ENCODE results near the gene METTL15.

METTL15 gene

DNA sequence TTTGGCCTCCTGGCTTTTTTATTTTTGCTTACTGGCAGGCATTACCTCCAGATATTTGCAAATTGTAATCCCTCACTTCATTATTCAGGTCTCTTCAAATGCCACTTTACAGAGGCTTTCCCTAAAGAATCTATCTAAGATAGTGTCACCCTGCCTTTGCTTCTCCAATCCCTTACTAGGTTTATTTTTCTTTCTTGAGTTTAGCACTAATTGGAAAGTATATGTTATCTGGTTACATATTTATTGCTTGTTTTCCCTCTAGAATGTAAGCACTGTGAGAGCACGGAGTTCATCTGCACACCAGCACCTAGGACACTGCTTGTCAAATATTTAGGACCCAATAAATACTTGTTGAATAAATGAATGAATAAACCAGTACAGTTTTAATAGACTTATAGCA is 3.8 kb upstream of the METTL15 start:
- Histone ChIP-seq H3K9me3 (ENCODE audit: insufficient read depth, low read length) (no peaks in the 10 kb centered on the region), H2AFZ (ENCODE audit: low read depth, low read length, severe bottlenecking) (no peak overlapping the region), H3K9ac (ENCODE audit: low read length) (no peak overlapping the region), H3K9me2 (replicated peaks; ENCODE audit: insufficient read depth, low read length) (no peaks in the 10 kb centered on the region), H3F3A (ENCODE audit: insufficient read depth) (peaks cover 8% of the 10 kb centered on the region), H4K20me1 (ENCODE audit: low read depth, low read length) (peaks cover 7% of the 10 kb centered on the region; the same call in 1 of the 2 replicates), H3K27ac (ENCODE audit: low read depth, low read length) (no peak overlapping the region), H3K79me2 (ENCODE audit: insufficient read depth, low read length) (peaks cover 94% of the 10 kb centered on the region), H3K36me3 (ENCODE audit: low read length) (peaks cover 8% of the 10 kb centered on the region; the same call in 1 of the 2 replicates), H3K4me2 (ENCODE audit: low read depth, low read length, poor library complexity, severe bottlenecking) (peak overlapping the region; percentile 96), H3K4me3 (ENCODE audit: insufficient read depth, low read length, poor library complexity, severe bottlenecking) (no peak overlapping the region), H3K27me3 (ENCODE audit: low read length) (no peaks in the 10 kb centered on the region)
- no peak for TF ChIP-seq EZH2phosphoT487 (conservative IDR thresholded peaks at IDR 0.05; ENCODE audit: low read length)
- TF ChIP-seq, protein P1, sequence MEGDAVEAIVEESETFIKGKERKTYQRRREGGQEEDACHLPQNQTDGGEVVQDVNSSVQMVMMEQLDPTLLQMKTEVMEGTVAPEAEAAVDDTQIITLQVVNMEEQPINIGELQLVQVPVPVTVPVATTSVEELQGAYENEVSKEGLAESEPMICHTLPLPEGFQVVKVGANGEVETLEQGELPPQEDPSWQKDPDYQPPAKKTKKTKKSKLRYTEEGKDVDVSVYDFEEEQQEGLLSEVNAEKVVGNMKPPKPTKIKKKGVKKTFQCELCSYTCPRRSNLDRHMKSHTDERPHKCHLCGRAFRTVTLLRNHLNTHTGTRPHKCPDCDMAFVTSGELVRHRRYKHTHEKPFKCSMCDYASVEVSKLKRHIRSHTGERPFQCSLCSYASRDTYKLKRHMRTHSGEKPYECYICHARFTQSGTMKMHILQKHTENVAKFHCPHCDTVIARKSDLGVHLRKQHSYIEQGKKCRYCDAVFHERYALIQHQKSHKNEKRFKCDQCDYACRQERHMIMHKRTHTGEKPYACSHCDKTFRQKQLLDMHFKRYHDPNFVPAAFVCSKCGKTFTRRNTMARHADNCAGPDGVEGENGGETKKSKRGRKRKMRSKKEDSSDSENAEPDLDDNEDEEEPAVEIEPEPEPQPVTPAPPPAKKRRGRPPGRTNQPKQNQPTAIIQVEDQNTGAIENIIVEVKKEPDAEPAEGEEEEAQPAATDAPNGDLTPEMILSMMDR (IDR thresholded peaks at IDR 0.05; ENCODE audit: insufficient read depth, low read length, poor library complexity, severe bottlenecking): no peak

DNA sequence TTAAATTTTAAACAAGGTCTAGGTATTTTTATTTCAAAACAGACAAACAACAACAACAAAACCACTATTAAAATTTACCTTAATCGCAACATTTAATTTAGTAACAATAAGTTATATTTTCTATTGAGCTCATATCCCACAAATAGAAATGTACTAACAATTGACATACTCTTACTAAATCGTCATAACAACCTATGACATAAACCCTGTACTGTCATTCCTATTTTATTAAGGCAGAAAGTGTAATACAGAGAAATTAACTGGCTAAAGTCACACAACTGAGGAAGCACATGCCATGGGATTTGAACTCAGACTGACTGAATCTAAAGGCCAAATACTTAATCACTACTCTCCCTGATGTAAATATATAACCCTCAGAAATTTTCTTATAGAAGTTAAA is 3.2 kb upstream of the METTL15 start:
- Histone ChIP-seq H3K4me2 (ENCODE audit: low read depth, low read length, poor library complexity, severe bottlenecking) (peak overlapping the region; percentile 96), H3K9ac (ENCODE audit: low read length) (no peak overlapping the region), H3K4me3 (ENCODE audit: insufficient read depth, low read length, poor library complexity, severe bottlenecking) (peak overlapping the region; percentile 84)

DNA sequence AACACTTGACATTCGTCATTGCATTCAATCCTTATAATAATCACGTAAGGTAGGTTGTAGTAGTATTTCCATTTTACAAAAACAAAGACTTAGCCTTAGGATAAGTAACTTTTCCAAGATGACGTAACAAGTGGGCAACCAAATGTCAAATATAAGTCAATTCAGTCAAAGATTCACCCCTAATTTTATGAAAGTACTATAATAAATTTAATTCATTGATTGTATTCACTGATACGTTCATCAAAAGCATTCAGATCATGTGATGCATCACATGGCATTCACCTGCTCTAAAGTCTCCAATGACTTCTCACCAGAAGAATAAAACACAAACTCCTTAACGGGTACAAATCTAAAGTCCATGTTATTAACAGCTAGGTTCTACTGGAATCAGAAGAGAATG is 2.3 kb upstream of the METTL15 start:
- no peaks in the 10 kb centered on the region for H3K9me3 ChIP-seq (ENCODE audit: insufficient read depth, low read length)
- peaks cover 8% of the 10 kb centered on the region; the same call in 1 of the 2 replicates for H3K36me3 ChIP-seq (ENCODE audit: low read length)
- TF ChIP-seq, protein P1 (IDR thresholded peaks at IDR 0.05; ENCODE audit: insufficient read depth, low read length, poor library complexity, severe bottlenecking): no peak
- TF ChIP-seq EZH2phosphoT487 (conservative IDR thresholded peaks at IDR 0.05; ENCODE audit: low read length): no peak
- peak overlapping the region; percentile 23 for H2AFZ ChIP-seq (ENCODE audit: low read depth, low read length, severe bottlenecking)
- H3K27ac ChIP-seq (ENCODE audit: low read depth, low read length): 0 out of 2 replicates have a peak overlapping the region, but pooled peaks have one; percentile 25
- peaks cover 7% of the 10 kb centered on the region; the same call in 1 of the 2 replicates for H4K20me1 ChIP-seq (ENCODE audit: low read depth, low read length)
- peak overlapping the region; percentile 96 for H3K4me2 ChIP-seq (ENCODE audit: low read depth, low read length, poor library complexity, severe bottlenecking)
- peaks cover 9% of the 10 kb centered on the region for H3F3A ChIP-seq (ENCODE audit: insufficient read depth)
- H3K79me2 ChIP-seq (ENCODE audit: insufficient read depth, low read length): peaks cover 92% of the 10 kb centered on the region
- no peaks in the 10 kb centered on the region for H3K27me3 ChIP-seq (ENCODE audit: low read length)
- peak overlapping the region; percentile 73 for H3K9ac ChIP-seq (ENCODE audit: low read length)
- H3K4me3 ChIP-seq (ENCODE audit: insufficient read depth, low read length, poor library complexity, severe bottlenecking): peak overlapping the region; percentile 84
- no peaks in the 10 kb centered on the region for H3K9me2 ChIP-seq (replicated peaks; ENCODE audit: insufficient read depth, low read length)

More for the DNA sequence above, 3.2 kb upstream of the METTL15 start:
- H3F3A ChIP-seq (ENCODE audit: insufficient read depth): peaks cover 9% of the 10 kb centered on the region
- no peak overlapping the region for H3K27ac ChIP-seq (ENCODE audit: low read depth, low read length)
- H3K9me3 ChIP-seq (ENCODE audit: insufficient read depth, low read length): no peaks in the 10 kb centered on the region
- no peaks in the 10 kb centered on the region for H3K9me2 ChIP-seq (replicated peaks; ENCODE audit: insufficient read depth, low read length)
- H3K79me2 ChIP-seq (ENCODE audit: insufficient read depth, low read length): peaks cover 93% of the 10 kb centered on the region
- H3K36me3 ChIP-seq (ENCODE audit: low read length): peaks cover 8% of the 10 kb centered on the region; the same call in 1 of the 2 replicates
- no peak overlapping the region for H2AFZ ChIP-seq (ENCODE audit: low read depth, low read length, severe bottlenecking)
- peaks cover 7% of the 10 kb centered on the region; the same call in 1 of the 2 replicates for H4K20me1 ChIP-seq (ENCODE audit: low read depth, low read length)
- no peaks in the 10 kb centered on the region for H3K27me3 ChIP-seq (ENCODE audit: low read length)
- TF ChIP-seq, protein P1 (IDR thresholded peaks at IDR 0.05; ENCODE audit: insufficient read depth, low read length, poor library complexity, severe bottlenecking): no peak
- TF ChIP-seq EZH2phosphoT487 (conservative IDR thresholded peaks at IDR 0.05; ENCODE audit: low read length): no peak
